Measurements from ENCODE around the gene KDELR1. TPM values are rescaled to one million over a fixed set of nuclear protein-coding genes. Genes with fewer than 3 reads are reported as not detected.
A peak's percentile ranks its signal among the peaks of the same experiment; 100 is the strongest.

The KDELR1 gene
- total and polyA plus RNA-seq, 9 of the 15 experiments (the other 6 are each of a cell fraction or from before 2014, with no cell fraction given): 6.1 to 165 (median 58.5) TPM

DNA sequence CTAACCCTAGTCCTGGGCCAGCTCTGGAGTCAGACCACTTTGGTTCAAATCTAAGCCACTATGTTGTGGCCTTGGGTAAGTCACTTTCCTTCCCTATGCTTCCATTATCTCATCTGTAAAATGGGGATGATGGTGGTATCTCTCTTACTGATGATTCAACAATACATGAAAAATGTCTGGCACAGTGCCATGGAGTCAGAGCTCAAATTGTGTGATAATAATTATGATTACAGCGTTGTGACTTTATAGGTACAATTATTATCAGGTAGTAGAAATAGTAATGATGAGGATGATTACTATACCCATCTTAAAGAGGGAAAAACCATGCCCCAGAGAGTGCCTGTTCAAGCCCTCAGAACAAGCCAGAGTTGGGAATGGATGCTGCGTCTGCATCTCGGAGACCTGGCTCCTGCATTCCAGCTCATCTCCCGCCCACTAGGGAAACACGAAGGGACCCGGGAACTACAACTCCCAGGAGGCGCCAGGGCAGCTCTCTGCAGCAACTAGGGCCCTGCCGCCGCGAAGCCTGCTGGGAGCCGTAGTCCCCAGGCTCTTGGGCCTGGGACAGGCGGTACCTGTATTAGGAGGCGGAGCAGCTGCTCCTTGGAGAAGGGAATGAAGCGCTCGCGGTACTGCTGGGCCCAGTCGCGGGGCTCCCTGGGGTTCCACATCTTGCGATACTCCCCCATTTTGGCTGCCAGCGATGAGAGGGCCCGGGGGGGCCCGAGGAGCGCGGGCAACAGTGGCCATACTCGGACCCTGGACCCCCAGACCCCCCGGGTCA lies 28.4 kb downstream of the KDELR1 start (continued):
- no peak for TF ChIP-seq TFE3 (CRISPR knock-in tag; IDR thresholded peaks at IDR 0.05)
- TF ChIP-seq NONO (IDR thresholded peaks at IDR 0.05; ENCODE audit: low read depth in 2 of 2, low read length in 1 of 2): no peak
- no peak for TF ChIP-seq ZNF282 (CRISPR knock-in tag; IDR thresholded peaks at IDR 0.05)
- TF ChIP-seq ZNF561 (CRISPR knock-in tag; conservative IDR thresholded peaks at IDR 0.05): no peak
- no peak for TF ChIP-seq FOXM1 (IDR thresholded peaks at IDR 0.05; ENCODE audit: low read depth)
- no peak for TF ChIP-seq FOXM1 (CRISPR knock-in tag; IDR thresholded peaks at IDR 0.05; ENCODE audit: low read depth)
- TF ChIP-seq, protein P1, sequence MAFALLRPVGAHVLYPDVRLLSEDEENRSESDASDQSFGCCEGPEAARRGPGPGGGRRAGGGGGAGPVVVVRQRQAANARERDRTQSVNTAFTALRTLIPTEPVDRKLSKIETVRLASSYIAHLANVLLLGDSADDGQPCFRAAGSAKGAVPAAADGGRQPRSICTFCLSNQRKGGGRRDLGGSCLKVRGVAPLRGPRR (CRISPR knock-in tag; IDR thresholded peaks at IDR 0.05): 0 out of 2 replicates have a peak, but pooled peaks have one; percentile 55
- TF ChIP-seq HNRNPL (IDR thresholded peaks at IDR 0.05; ENCODE audit: low read depth, low read length): no peak
- no peak for TF ChIP-seq FOXK1 (CRISPR knock-in tag; IDR thresholded peaks at IDR 0.05; ENCODE audit: borderline replicate concordance)
- TF ChIP-seq ZNF124 (CRISPR knock-in tag; IDR thresholded peaks at IDR 0.05): no peak
- TF ChIP-seq, protein P2, sequence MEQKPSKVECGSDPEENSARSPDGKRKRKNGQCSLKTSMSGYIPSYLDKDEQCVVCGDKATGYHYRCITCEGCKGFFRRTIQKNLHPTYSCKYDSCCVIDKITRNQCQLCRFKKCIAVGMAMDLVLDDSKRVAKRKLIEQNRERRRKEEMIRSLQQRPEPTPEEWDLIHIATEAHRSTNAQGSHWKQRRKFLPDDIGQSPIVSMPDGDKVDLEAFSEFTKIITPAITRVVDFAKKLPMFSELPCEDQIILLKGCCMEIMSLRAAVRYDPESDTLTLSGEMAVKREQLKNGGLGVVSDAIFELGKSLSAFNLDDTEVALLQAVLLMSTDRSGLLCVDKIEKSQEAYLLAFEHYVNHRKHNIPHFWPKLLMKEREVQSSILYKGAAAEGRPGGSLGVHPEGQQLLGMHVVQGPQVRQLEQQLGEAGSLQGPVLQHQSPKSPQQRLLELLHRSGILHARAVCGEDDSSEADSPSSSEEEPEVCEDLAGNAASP (IDR thresholded peaks at IDR 0.05): no peak
- TF ChIP-seq RB1 (IDR thresholded peaks at IDR 0.05; ENCODE audit: low read depth): peak; percentile 61; the same call in 1 of the 2 replicates
- TF ChIP-seq BRCA1 (IDR thresholded peaks at IDR 0.05): no peak
- TF ChIP-seq BRCA1 (CRISPR knock-in tag; IDR thresholded peaks at IDR 0.05): no peak
- TF ChIP-seq DACH1 (IDR thresholded peaks at IDR 0.05; ENCODE audit: partially characterized antibody): no peak
- TF ChIP-seq HNRNPUL1 (IDR thresholded peaks at IDR 0.05; ENCODE audit: low read length): no peak
- TF ChIP-seq LEF1 (IDR thresholded peaks at IDR 0.05): no peak
- no peak for TF ChIP-seq ZNF263 (CRISPR knock-in tag; IDR thresholded peaks at IDR 0.05; ENCODE audit: borderline replicate concordance)
- 0 out of 2 replicates have a peak, but pooled peaks have one; percentile 54 for TF ChIP-seq ZZZ3 (IDR thresholded peaks at IDR 0.05)
- TF ChIP-seq CBFA2T3 (IDR thresholded peaks at IDR 0.05): no peak
- no peak for TF ChIP-seq U2AF1 (optimal IDR thresholded peaks at IDR 0.05; ENCODE audit: low read depth, low read length)
- no peak for TF ChIP-seq XRCC4 (IDR thresholded peaks at IDR 0.05; ENCODE audit: extremely low read depth, insufficient read depth, insufficient read length)
- peak; percentile 20 for TF ChIP-seq CXXC5 (CRISPR knock-in tag; IDR thresholded peaks at IDR 0.05)
- TF ChIP-seq RBM15 (IDR thresholded peaks at IDR 0.05; ENCODE audit: insufficient read depth, low read length): no peak
- TF ChIP-seq SMAD4 (CRISPR knock-in tag; conservative IDR thresholded peaks at IDR 0.05): 0 out of 2 replicates have a peak, but pooled peaks have one; percentile 52
- no peak for TF ChIP-seq NR4A1 (CRISPR knock-in tag; IDR thresholded peaks at IDR 0.05)
- no peak; the same call in 1 of the 2 replicates for TF ChIP-seq NR4A1 (tag; IDR thresholded peaks at IDR 0.05)
- TF ChIP-seq ZNF778 (CRISPR knock-in tag; IDR thresholded peaks at IDR 0.05): no peak
- no peak for TF ChIP-seq NCOA1 (IDR thresholded peaks at IDR 0.05; ENCODE audit: low read depth)
- no peak for TF ChIP-seq RUNX1 (IDR thresholded peaks at IDR 0.05; ENCODE audit: low read depth)

Measured in K562 (cell line).